ENCODE results near the gene ARHGAP28. TPM values are rescaled to one million over a fixed set of nuclear protein-coding genes. Genes with fewer than 3 reads are reported as not detected.
"Not testable (repeated sequence)": the region's sequence is repeated elsewhere in the genome, so short reads cannot be mapped to it uniquely, and the experiment has no call there.

The ARHGAP28 gene
- total and polyA plus RNA-seq, 7 experiments from 2014 or later, result not detected

GRCh38 chr18:6827566-6827965 lies 98.0 kb downstream of the ARHGAP28 start:
- H3K9me3 ChIP-seq (ENCODE audit: control insufficient read depth in 2 of 3, low read length in 3 of 3); H3K4me1 Mint-ChIP-seq; CTCF ChIA-PET; H3K36me3 Mint-ChIP-seq; H3K27ac ChIP-seq (ENCODE audit: low read depth, low read length); DNase-seq; H3K27me3 Mint-ChIP-seq; H3K27ac Mint-ChIP-seq; H3K4me1 ChIP-seq (ENCODE audit: control insufficient read depth in 2 of 2, insufficient read depth in 2 of 2, low read length in 2 of 2); H3K4me3 ChIP-seq (ENCODE audit: low read length); H3K4me3 Mint-ChIP-seq; H3K27me3 ChIP-seq (ENCODE audit: control insufficient read depth in 2 of 2, insufficient read depth in 2 of 2, low read length in 2 of 2); intact Hi-C loops (cut with micrococcal nuclease); ATAC-seq; H3K36me3 ChIP-seq (ENCODE audit: control insufficient read depth in 2 of 3, insufficient read depth in 3 of 3, low read length in 3 of 3); POLR2A ChIA-PET: not testable (repeated sequence)
- peaks cover 0 to 17% (median 2%) of the 10 kb centered on the region in 11 donors for H3K9me3 Mint-ChIP-seq

- no peaks in the 10 kb centered on the region for H3K27me3 Mint-ChIP-seq
- POLR2A ChIA-PET, result no interaction called here
These were observed 101.4 kb downstream of the ARHGAP28 start for GRCh38 chr18:6830916-6831315.

GRCh38 chr18:6835345-6835744 lies 105.8 kb downstream of the ARHGAP28 start:
- ATAC-seq (no peak), DNase-seq (no peak)
- Histone ChIP-seq H3K4me3 (ENCODE audit: low read length) (no peak overlapping the region), H3K9me3 (ENCODE audit: control insufficient read depth in 2 of 3, low read length in 3 of 3) (no peaks in the 10 kb centered on the region), H3K4me1 (ENCODE audit: control insufficient read depth in 2 of 2, insufficient read depth in 2 of 2, low read length in 2 of 2) (no peaks in the 10 kb centered on the region), H3K36me3 (ENCODE audit: control insufficient read depth in 2 of 3, insufficient read depth in 3 of 3, low read length in 3 of 3) (no peaks in the 10 kb centered on the region), H3K27me3 (ENCODE audit: control insufficient read depth in 2 of 2, insufficient read depth in 2 of 2, low read length in 2 of 2) (no peaks in the 10 kb centered on the region), H3K27ac (ENCODE audit: low read depth, low read length) (no peak overlapping the region)
- intact Hi-C loops (cut with micrococcal nuclease), result no loop called here
- H3K4me3 Mint-ChIP-seq, result no peak overlapping the region
- POLR2A ChIA-PET, result no interaction called here
- H3K36me3 Mint-ChIP-seq, result peaks cover 0 to 4% (median 0%) of the 10 kb centered on the region in 5 donors
- no peaks in the 10 kb centered on the region for H3K4me1 Mint-ChIP-seq
- no peak overlapping the region for H3K27ac Mint-ChIP-seq
- H3K27me3 Mint-ChIP-seq, result no peaks in the 10 kb centered on the region
- H3K9me3 Mint-ChIP-seq, result peaks cover 1 to 21% (median 6%) of the 10 kb centered on the region in 11 donors
- CTCF ChIA-PET, result no interaction called here

More at GRCh38 chr18:6830916-6831315, 101.4 kb downstream of the ARHGAP28 start:
- no peaks in the 10 kb centered on the region for H3K36me3 ChIP-seq (ENCODE audit: control insufficient read depth in 2 of 3, insufficient read depth in 3 of 3, low read length in 3 of 3)
- DNase-seq, result no peak
- H3K4me1 Mint-ChIP-seq, result no peaks in the 10 kb centered on the region
- no peak overlapping the region for H3K4me3 ChIP-seq (ENCODE audit: low read length)
- H3K27ac Mint-ChIP-seq, result no peak overlapping the region
- intact Hi-C loops (cut with micrococcal nuclease), result no loop called here
- H3K9me3 ChIP-seq (ENCODE audit: control insufficient read depth in 2 of 3, low read length in 3 of 3), result no peaks in the 10 kb centered on the region
- H3K27ac ChIP-seq (ENCODE audit: low read depth, low read length), result no peak overlapping the region
- H3K9me3 Mint-ChIP-seq, result peaks cover 0 to 24% (median 6%) of the 10 kb centered on the region in 11 donors
- no peaks in the 10 kb centered on the region for H3K27me3 ChIP-seq (ENCODE audit: control insufficient read depth in 2 of 2, insufficient read depth in 2 of 2, low read length in 2 of 2)
- H3K4me3 Mint-ChIP-seq, result no peak overlapping the region
- H3K4me1 ChIP-seq (ENCODE audit: control insufficient read depth in 2 of 2, insufficient read depth in 2 of 2, low read length in 2 of 2), result no peaks in the 10 kb centered on the region
- ATAC-seq, result no peak
- no peaks in the 10 kb centered on the region for H3K36me3 Mint-ChIP-seq
- CTCF ChIA-PET, result no interaction called here

- Histone ChIP-seq H3K4me3 (ENCODE audit: low read length) (no peak overlapping the region), H3K27ac (ENCODE audit: low read depth, low read length) (no peak overlapping the region), H3K27me3 (ENCODE audit: control insufficient read depth in 2 of 2, insufficient read depth in 2 of 2, low read length in 2 of 2) (no peaks in the 10 kb centered on the region), H3K4me1 (ENCODE audit: control insufficient read depth in 2 of 2, insufficient read depth in 2 of 2, low read length in 2 of 2) (no peaks in the 10 kb centered on the region), H3K36me3 (ENCODE audit: control insufficient read depth in 2 of 3, insufficient read depth in 3 of 3, low read length in 3 of 3) (no peaks in the 10 kb centered on the region), H3K9me3 (ENCODE audit: control insufficient read depth in 2 of 3, low read length in 3 of 3) (no peaks in the 10 kb centered on the region)
- DNase-seq, result no peak
- no peak for ATAC-seq
- H3K9me3 Mint-ChIP-seq, result peaks cover 1 to 21% (median 6%) of the 10 kb centered on the region in 11 donors
- no peak overlapping the region for H3K27ac Mint-ChIP-seq
- POLR2A ChIA-PET, result no interaction called here
- H3K4me3 Mint-ChIP-seq, result no peak overlapping the region
- CTCF ChIA-PET, result no interaction called here
- intact Hi-C loops (cut with micrococcal nuclease), result no loop called here
- peaks cover 0 to 4% (median 0%) of the 10 kb centered on the region in 5 donors for H3K36me3 Mint-ChIP-seq
- H3K27me3 Mint-ChIP-seq, result no peaks in the 10 kb centered on the region
- no peaks in the 10 kb centered on the region for H3K4me1 Mint-ChIP-seq
These were observed 106.8 kb downstream of the ARHGAP28 start for GRCh38 chr18:6836331-6836730.

GRCh38 chr18:6837904-6838303 lies 108.4 kb downstream of the ARHGAP28 start:
- H3K4me1 Mint-ChIP-seq, result no peaks in the 10 kb centered on the region
- no peak overlapping the region for H3K4me3 Mint-ChIP-seq
- H3K36me3 ChIP-seq (ENCODE audit: control insufficient read depth in 2 of 3, insufficient read depth in 3 of 3, low read length in 3 of 3), result no peaks in the 10 kb centered on the region
- H3K4me1 ChIP-seq (ENCODE audit: control insufficient read depth in 2 of 2, insufficient read depth in 2 of 2, low read length in 2 of 2), result no peaks in the 10 kb centered on the region
- ATAC-seq, result no peak
- H3K4me3 ChIP-seq (ENCODE audit: low read length), result no peak overlapping the region
- H3K9me3 ChIP-seq (ENCODE audit: control insufficient read depth in 2 of 3, low read length in 3 of 3), result no peaks in the 10 kb centered on the region
- intact Hi-C loops (cut with micrococcal nuclease), result no loop called here
- no peak overlapping the region for H3K27ac Mint-ChIP-seq
- POLR2A ChIA-PET, result no interaction called here
- CTCF ChIA-PET, result interaction anchor here (0.6 kb wide), 1 partner anchor 1916 kb away, joined by 3 read pairs; no protein-coding TSS in a partner anchor
- no peaks in the 10 kb centered on the region for H3K27me3 Mint-ChIP-seq
- peaks cover 0 to 7% (median 0%) of the 10 kb centered on the region in 5 donors for H3K36me3 Mint-ChIP-seq
- peaks cover 0 to 16% (median 6%) of the 10 kb centered on the region in 11 donors for H3K9me3 Mint-ChIP-seq
- H3K27me3 ChIP-seq (ENCODE audit: control insufficient read depth in 2 of 2, insufficient read depth in 2 of 2, low read length in 2 of 2), result no peaks in the 10 kb centered on the region
- DNase-seq, result no peak
- no peak overlapping the region for H3K27ac ChIP-seq (ENCODE audit: low read depth, low read length)

GRCh38 chr18:6842081-6842480 lies 112.6 kb downstream of the ARHGAP28 start:
- intact Hi-C loops (cut with micrococcal nuclease), result no loop called here
- H3K36me3 ChIP-seq (ENCODE audit: control insufficient read depth in 2 of 3, insufficient read depth in 3 of 3, low read length in 3 of 3), result no peaks in the 10 kb centered on the region
- no peak overlapping the region for H3K27ac ChIP-seq (ENCODE audit: low read depth, low read length)
- ATAC-seq, result no peak
- no peaks in the 10 kb centered on the region for H3K4me1 ChIP-seq (ENCODE audit: control insufficient read depth in 2 of 2, insufficient read depth in 2 of 2, low read length in 2 of 2)
- no peak overlapping the region for H3K4me3 ChIP-seq (ENCODE audit: low read length)
- H3K9me3 ChIP-seq (ENCODE audit: control insufficient read depth in 2 of 3, low read length in 3 of 3), result no peaks in the 10 kb centered on the region
- Mint-ChIP-seq H3K27ac (no peak overlapping the region), H3K9me3 (peaks cover 0 to 11% (median 0%) of the 10 kb centered on the region in 11 donors), H3K36me3 (peaks cover 0 to 7% (median 0%) of the 10 kb centered on the region in 5 donors), H3K4me3 (no peak overlapping the region), H3K27me3 (no peaks in the 10 kb centered on the region), H3K4me1 (no peaks in the 10 kb centered on the region)
- POLR2A ChIA-PET, result no interaction called here
- no peaks in the 10 kb centered on the region for H3K27me3 ChIP-seq (ENCODE audit: control insufficient read depth in 2 of 2, insufficient read depth in 2 of 2, low read length in 2 of 2)
- DNase-seq, result no peak
- CTCF ChIA-PET, result no interaction called here

GRCh38 chr18:6843308-6843707 lies 113.8 kb downstream of the ARHGAP28 start:
- Mint-ChIP-seq H3K4me3 (no peak overlapping the region), H3K9me3 (peaks cover 0 to 14% (median 3%) of the 10 kb centered on the region in 11 donors), H3K27ac (no peak overlapping the region), H3K4me1 (no peaks in the 10 kb centered on the region), H3K27me3 (peaks cover 0 to 4% (median 0%) of the 10 kb centered on the region in 5 donors), H3K36me3 (peaks cover 0 to 7% (median 0%) of the 10 kb centered on the region in 5 donors)
- DNase-seq (no peak), ATAC-seq (no peak)
- POLR2A ChIA-PET, result no interaction called here
- Histone ChIP-seq H3K4me1 (ENCODE audit: control insufficient read depth in 2 of 2, insufficient read depth in 2 of 2, low read length in 2 of 2) (no peaks in the 10 kb centered on the region), H3K27me3 (ENCODE audit: control insufficient read depth in 2 of 2, insufficient read depth in 2 of 2, low read length in 2 of 2) (no peaks in the 10 kb centered on the region), H3K27ac (ENCODE audit: low read depth, low read length) (no peak overlapping the region), H3K4me3 (ENCODE audit: low read length) (no peak overlapping the region), H3K9me3 (ENCODE audit: control insufficient read depth in 2 of 3, low read length in 3 of 3) (no peaks in the 10 kb centered on the region), H3K36me3 (ENCODE audit: control insufficient read depth in 2 of 3, insufficient read depth in 3 of 3, low read length in 3 of 3) (no peaks in the 10 kb centered on the region)
- intact Hi-C loops (cut with micrococcal nuclease), result no loop called here
- CTCF ChIA-PET, result no interaction called here
